GM12878 (cell line): ENCODE data around the gene CRB2. TPM values are rescaled to one million over a fixed set of nuclear protein-coding genes. Genes with fewer than 3 reads are reported as not detected.

ENCODE experiments used
- ATAC-seq: fragments of 200-7000 bp; cut with Tn5 transposase; 3 replicates; pipeline ENCODE4 v1.9.1; 2020; ENCODE audit warnings: mild to moderate bottlenecking, moderate library complexity
- BruUV-seq: library from RNA; stranded (reverse); fragments of 400-500 nt; replicated peaks from 2 replicates; lab custom pipeline; 2021; lab: Mats Ljungman, UMichigan
- CTCF ChIA-PET: fragments of 300-600 bp; sonication (Branson Sonifier 250); formaldehyde crosslinking; extraction: SDS; loops from one replicate; lab custom pipeline; 2021; ENCODE audit warnings: inconsistent platforms; lab: Yijun Ruan, JAX
- POLR2A ChIA-PET: fragments of 350-600 bp; formaldehyde crosslinking; extraction: SDS; loops from one replicate; lab custom pipeline; 2021; ENCODE audit warnings: inconsistent platforms; lab: Charles Lee
- RAD21 ChIA-PET: fragments of 300-600 bp; sonication (Branson Sonifier 250); formaldehyde crosslinking; loops from one replicate; lab custom pipeline; 2023; ENCODE audit warnings: antibody characterized with exemption; ENCODE audit not compliant: unreplicated experiment; lab: Charles Lee
- SMC1A ChIA-PET: fragments of 300-600 bp; sonication (Branson Sonifier 250); formaldehyde crosslinking; loops from one replicate; lab custom pipeline; 2023; ENCODE audit not compliant: unreplicated experiment, uncharacterized antibody; lab: Charles Lee
- DNase-seq: peaks from one replicate; pipeline ENCODE4 v3.0.0-alpha.2; 2011; ENCODE audit warnings: low read depth, low spot score
- FAIRE-seq: peaks from 3 replicates; lab custom pipeline; 2011; peaks lifted over from hg19 to GRCh38; lab: Jason Lieb, UNC
- H2AFZ ChIP-seq: 2 replicates; pipeline ENCODE4 v1.6.0; 2011; ENCODE audit warnings: low read depth, low read length, control low read depth; ENCODE audit not compliant: control insufficient read depth
- H3K27ac ChIP-seq: 2 replicates; pipeline ENCODE4 v1.5.1; 2011; ENCODE audit warnings: control low read depth; ENCODE audit not compliant: control insufficient read depth, insufficient read depth
- H3K27me3 ChIP-seq, 2 experiments: replicated peaks in 1 of 2; 2 replicates each; pipeline versions ENCODE4 v1.6.0 to v1.6.1; 2011; ENCODE audit warnings: low read length in 1 of 2; ENCODE audit not compliant: control insufficient read depth in 2 of 2, insufficient read depth in 2 of 2
- H3K36me3 ChIP-seq, 2 experiments: 2 replicates each; pipeline ENCODE4 v1.5.1; 2011; ENCODE audit warnings: low read length in 1 of 2; ENCODE audit not compliant: control insufficient read depth in 2 of 2, insufficient read depth in 2 of 2
- H3K4me1 ChIP-seq: 2 replicates; pipeline ENCODE4 v1.6.1; 2011; ENCODE audit warnings: mild to moderate bottlenecking, low read length, moderate library complexity, mixed read lengths; ENCODE audit not compliant: control insufficient read depth, insufficient read depth
- H3K4me2 ChIP-seq: 2 replicates; pipeline ENCODE4 v1.6.0; 2011; ENCODE audit warnings: control low read depth; ENCODE audit not compliant: control insufficient read depth, insufficient read depth
- H3K4me3 ChIP-seq: fragments of 200-600 bp; sonication (generic); 2 replicates; pipeline ENCODE4 v1.5.1; 2016
- H3K79me2 ChIP-seq: 2 replicates; pipeline ENCODE4 v1.6.0; 2011; ENCODE audit warnings: low read length; ENCODE audit not compliant: control insufficient read depth, insufficient read depth
- H3K9ac ChIP-seq: 2 replicates; pipeline ENCODE4 v1.8.0; 2011; ENCODE audit warnings: low read length, control low read depth, mixed read lengths; ENCODE audit not compliant: control insufficient read depth, insufficient read depth
- H3K9me3 ChIP-seq: replicated peaks from 3 replicates; pipeline ENCODE4 v1.5.1; 2011; ENCODE audit warnings: mild to moderate bottlenecking, low read length; ENCODE audit not compliant: control insufficient read depth, insufficient read depth
- H4K20me1 ChIP-seq: 2 replicates; pipeline ENCODE4 v1.6.0; 2011; ENCODE audit not compliant: control insufficient read depth, insufficient read depth
- IRF5 ChIP-seq: fragments of 450-650 bp; IDR thresholded peaks from 2 replicates; pipeline ENCODE4 v1.6.1; 2017; ENCODE audit warnings: borderline replicate concordance
- JUND ChIP-seq: IDR thresholded peaks from 2 replicates; pipeline ENCODE4 v1.6.1; 2012; ENCODE audit warnings: low read depth, mild to moderate bottlenecking, low read length, improper control_type of control experiment, moderate library complexity
- SIN3A ChIP-seq: IDR thresholded peaks from 2 replicates; pipeline ENCODE4 v1.6.1; 2012; ENCODE audit warnings: low read depth, low read length, improper control_type of control experiment
- WGBS: methylation state at CpG from one replicate; pipeline ENCODE4 v1.1.6; 2016; ENCODE audit warnings: low lambda C conversion rate; ENCODE audit not compliant: insufficient replicate concordance, insufficient coverage; ENCODE audit errors: missing lambda C conversion rate; 5-methylcytosine and 5-hydroxymethylcytosine counted together
- in situ Hi-C: fragments of 300-500 bp; cut with MboI; formaldehyde crosslinking; loops from 9 replicates; pipeline ENCODE4 v1.14.3; 2018; ENCODE audit warnings: mixed read lengths
- intact Hi-C: fragments of 100-400 bp; cut with micrococcal nuclease; formaldehyde crosslinking; loops from one replicate; pipeline ENCODE4 v1.14.2; 2022; ENCODE audit not compliant: unreplicated experiment
- polyA plus RNA-seq, 11 experiments: library from polyadenylated mRNA; depleted of rRNA in 4 of 11; unstranded in 6 of 11; stranded (reverse) in 5 of 11; fragments of >200 nt; fragmentation: Nextera tagmentation in 4 of 11; fragmentation: Illumina TruSeq in 1 of 11; extraction: Ambion mirVana in 4 of 11; extraction: Trizol in 1 of 11; gene quantifications; 1 replicate in 1 of 11; 2 replicates in 10 of 11; pipeline versions ENCODE4 v1.2.1 to v1.2.3, GENCODE V29; 2011 to 2016; ENCODE audit warnings: inconsistent platforms in 2 of 11, missing spikeins in 2 of 11, low read depth in 1 of 11
- total RNA-seq, 4 experiments: library from RNA; depleted of rRNA in 3 of 4; stranded (reverse); fragments of >200 nt in 3 of 4; fragmentation: Illumina TruSeq in 1 of 4; extraction: Trizol in 1 of 4; gene quantifications; 2 replicates each; pipeline versions ENCODE4 v1.2.1 to v1.2.3, GENCODE V29; 2013 to 2021
- TF ChIP-seq, protein P1 (sequence below): IDR thresholded peaks from 2 replicates; pipeline ENCODE4 v1.6.1; 2011; ENCODE audit warnings: borderline replicate concordance, low read depth, mild to moderate bottlenecking, moderate library complexity, low read length; ENCODE audit not compliant: insufficient read depth, poor library complexity, severe bottlenecking

Gene CRB2
- total and polyA plus RNA-seq, 10 of the 15 experiments (the other 5 are each of a cell fraction or from before 2014, with no cell fraction given): 0.01 to 0.80 (median 0.23) TPM; not detected in 3

- DNase-seq: no peak
- Histone ChIP-seq H4K20me1 (no peaks in the 10 kb centered on the region; the same call in 1 of the 2 replicates), H3K9ac (no peak overlapping the region), H3K27me3 (no peaks in the 10 kb centered on the region), H3K4me3 (no peak overlapping the region), H3K4me2 (no peak overlapping the region), H3K79me2 (no peaks in the 10 kb centered on the region), H3K27ac (no peak overlapping the region), H3K9me3 (no peaks in the 10 kb centered on the region), H3K4me1 (no peaks in the 10 kb centered on the region), H3K36me3 (no peaks in the 10 kb centered on the region; a peak in 2 of 4 replicates), H2AFZ (no peak overlapping the region)
- FAIRE-seq: no peak
- no peak for ATAC-seq
- in situ Hi-C loops (no loop called here), intact Hi-C loops (no loop called here)
- ChIA-PET POLR2A (interaction anchor here (0.7 kb wide), 1 partner anchor 73 kb away, joined by 3 read pairs; no protein-coding TSS in a partner anchor), RAD21 (no interaction called here), SMC1A (no interaction called here), CTCF (no interaction called here)
- 89% methylated on average over 10 of the region's 10 CpGs for WGBS
- TF ChIP-seq, protein P1, sequence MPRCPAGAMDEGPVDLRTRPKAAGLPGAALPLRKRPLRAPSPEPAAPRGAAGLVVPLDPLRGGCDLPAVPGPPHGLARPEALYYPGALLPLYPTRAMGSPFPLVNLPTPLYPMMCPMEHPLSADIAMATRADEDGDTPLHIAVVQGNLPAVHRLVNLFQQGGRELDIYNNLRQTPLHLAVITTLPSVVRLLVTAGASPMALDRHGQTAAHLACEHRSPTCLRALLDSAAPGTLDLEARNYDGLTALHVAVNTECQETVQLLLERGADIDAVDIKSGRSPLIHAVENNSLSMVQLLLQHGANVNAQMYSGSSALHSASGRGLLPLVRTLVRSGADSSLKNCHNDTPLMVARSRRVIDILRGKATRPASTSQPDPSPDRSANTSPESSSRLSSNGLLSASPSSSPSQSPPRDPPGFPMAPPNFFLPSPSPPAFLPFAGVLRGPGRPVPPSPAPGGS: no peak
- TF ChIP-seq SIN3A (no peak), JUND (no peak), IRF5 (no peak)
- TF ChIP-seq, all 136 proteins: peak for 0
- BruUV-seq: no TSS peak
Observed at GRCh38 chr9:123411191-123411590, 55.2 kb downstream of the CRB2 start.
